ENCODE results near the gene AXIN2.

Gene AXIN2

DNA sequence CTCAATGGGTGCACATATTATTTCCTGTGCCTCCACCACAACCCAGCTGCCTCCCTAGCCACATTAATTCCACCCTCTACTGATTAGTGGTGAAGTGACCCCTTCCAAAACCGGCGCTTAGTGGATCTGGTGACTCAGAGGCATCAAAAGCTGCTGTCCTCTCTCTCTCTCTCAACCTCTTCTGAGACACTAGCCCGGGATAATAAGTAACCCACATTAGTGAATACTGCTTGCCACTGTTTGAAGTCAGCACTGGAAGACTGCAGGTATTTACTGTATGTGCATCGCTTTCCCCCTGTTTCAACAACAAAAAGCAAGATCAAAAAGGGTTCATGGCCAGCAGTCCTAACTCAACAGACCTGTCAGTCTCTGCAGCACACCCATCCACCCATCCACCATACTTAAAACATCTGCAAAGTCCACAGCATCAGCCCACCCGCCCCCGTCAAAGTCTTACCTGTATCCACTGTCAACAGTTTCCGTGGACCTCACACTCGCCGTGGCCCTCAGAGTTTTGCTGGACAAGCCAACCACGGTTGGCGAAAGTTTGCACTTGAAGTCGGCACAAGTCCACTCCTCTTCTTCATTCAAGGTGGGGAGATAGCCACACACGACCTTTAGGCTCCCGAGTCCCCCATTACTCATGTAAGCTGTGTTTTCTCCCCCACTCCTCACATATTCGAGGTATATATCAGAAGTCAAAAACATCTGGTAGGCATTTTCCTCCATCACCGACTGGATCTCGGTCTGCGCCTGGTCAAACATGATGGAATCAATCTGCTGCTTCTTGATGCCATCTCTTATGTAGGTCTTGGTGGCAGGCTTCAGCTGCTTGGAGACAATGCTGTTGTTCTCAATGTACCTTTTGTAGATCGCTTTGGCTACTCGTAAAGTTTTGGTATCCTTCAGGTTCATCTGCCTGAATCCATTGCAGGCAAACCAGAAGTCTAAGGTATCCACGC lies 3.8 kb downstream of the AXIN2 start:
- Histone ChIP-seq H3K4me3 (IDR thresholded peaks at IDR 0.05; ENCODE audit: insufficient read depth, low read depth, low read length) (no peak overlapping the region), H3K27ac (no peak overlapping the region), H2AFZ (ENCODE audit: low read depth) (no peak overlapping the region), H4K20me1 (ENCODE audit: insufficient read depth) (no peaks in the 10 kb centered on the region), H3K9ac (no peak overlapping the region), H3K4me1 (ENCODE audit: low read depth, poor library complexity, severe bottlenecking) (peaks cover 20% of the 10 kb centered on the region), H3K36me3 (ENCODE audit: insufficient read depth) (no peaks in the 10 kb centered on the region), H3K4me2 (peak overlapping the region; percentile 14; the same call in 1 of the 2 replicates), H3K79me2 (ENCODE audit: insufficient read depth, low read depth) (peaks cover 15% of the 10 kb centered on the region; the same call in 1 of the 2 replicates), H3K27me3 (ENCODE audit: insufficient read depth, low read depth) (no peaks in the 10 kb centered on the region)
- TF ChIP-seq, protein P1, sequence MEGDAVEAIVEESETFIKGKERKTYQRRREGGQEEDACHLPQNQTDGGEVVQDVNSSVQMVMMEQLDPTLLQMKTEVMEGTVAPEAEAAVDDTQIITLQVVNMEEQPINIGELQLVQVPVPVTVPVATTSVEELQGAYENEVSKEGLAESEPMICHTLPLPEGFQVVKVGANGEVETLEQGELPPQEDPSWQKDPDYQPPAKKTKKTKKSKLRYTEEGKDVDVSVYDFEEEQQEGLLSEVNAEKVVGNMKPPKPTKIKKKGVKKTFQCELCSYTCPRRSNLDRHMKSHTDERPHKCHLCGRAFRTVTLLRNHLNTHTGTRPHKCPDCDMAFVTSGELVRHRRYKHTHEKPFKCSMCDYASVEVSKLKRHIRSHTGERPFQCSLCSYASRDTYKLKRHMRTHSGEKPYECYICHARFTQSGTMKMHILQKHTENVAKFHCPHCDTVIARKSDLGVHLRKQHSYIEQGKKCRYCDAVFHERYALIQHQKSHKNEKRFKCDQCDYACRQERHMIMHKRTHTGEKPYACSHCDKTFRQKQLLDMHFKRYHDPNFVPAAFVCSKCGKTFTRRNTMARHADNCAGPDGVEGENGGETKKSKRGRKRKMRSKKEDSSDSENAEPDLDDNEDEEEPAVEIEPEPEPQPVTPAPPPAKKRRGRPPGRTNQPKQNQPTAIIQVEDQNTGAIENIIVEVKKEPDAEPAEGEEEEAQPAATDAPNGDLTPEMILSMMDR (conservative IDR thresholded peaks at IDR 0.05; ENCODE audit: low read depth, low read length): no peak

DNA sequence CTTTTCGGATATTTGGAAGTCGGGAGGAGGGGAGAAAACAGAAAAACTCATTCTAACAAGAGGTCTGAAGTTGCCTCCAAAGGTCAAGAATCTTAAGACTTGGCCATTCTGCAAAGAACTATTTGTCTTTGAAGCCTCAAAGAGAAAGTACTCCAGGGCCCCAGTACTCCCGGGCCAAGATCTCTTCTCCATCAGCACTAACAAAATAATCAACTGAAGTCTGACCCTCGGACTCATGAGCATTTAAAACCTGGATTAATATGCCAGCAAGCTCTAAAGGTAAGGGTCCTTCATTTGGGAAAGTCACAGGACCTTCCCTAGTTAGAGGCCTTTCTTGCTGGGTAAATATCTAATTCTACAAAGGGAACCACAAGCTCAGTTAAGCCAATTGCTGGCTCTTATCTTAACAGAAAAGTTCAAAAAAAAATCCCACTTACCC lies 4.5 kb downstream of the AXIN2 start:
- peak overlapping the region; percentile 14; the same call in 1 of the 2 replicates for H3K4me2 ChIP-seq
- no peak overlapping the region for H3K4me3 ChIP-seq (IDR thresholded peaks at IDR 0.05; ENCODE audit: insufficient read depth, low read depth, low read length)
- H2AFZ ChIP-seq (ENCODE audit: low read depth): no peak overlapping the region
- H3K79me2 ChIP-seq (ENCODE audit: insufficient read depth, low read depth): peaks cover 15% of the 10 kb centered on the region; the same call in 1 of the 2 replicates
- H3K36me3 ChIP-seq (ENCODE audit: insufficient read depth): no peaks in the 10 kb centered on the region
- peaks cover 18% of the 10 kb centered on the region for H3K4me1 ChIP-seq (ENCODE audit: low read depth, poor library complexity, severe bottlenecking)
- H3K9ac ChIP-seq: no peak overlapping the region
- H3K27me3 ChIP-seq (ENCODE audit: insufficient read depth, low read depth): no peaks in the 10 kb centered on the region
- no peak overlapping the region for H3K27ac ChIP-seq
- TF ChIP-seq, protein P1 (conservative IDR thresholded peaks at IDR 0.05; ENCODE audit: low read depth, low read length): no peak
- H4K20me1 ChIP-seq (ENCODE audit: insufficient read depth): no peaks in the 10 kb centered on the region

DNA sequence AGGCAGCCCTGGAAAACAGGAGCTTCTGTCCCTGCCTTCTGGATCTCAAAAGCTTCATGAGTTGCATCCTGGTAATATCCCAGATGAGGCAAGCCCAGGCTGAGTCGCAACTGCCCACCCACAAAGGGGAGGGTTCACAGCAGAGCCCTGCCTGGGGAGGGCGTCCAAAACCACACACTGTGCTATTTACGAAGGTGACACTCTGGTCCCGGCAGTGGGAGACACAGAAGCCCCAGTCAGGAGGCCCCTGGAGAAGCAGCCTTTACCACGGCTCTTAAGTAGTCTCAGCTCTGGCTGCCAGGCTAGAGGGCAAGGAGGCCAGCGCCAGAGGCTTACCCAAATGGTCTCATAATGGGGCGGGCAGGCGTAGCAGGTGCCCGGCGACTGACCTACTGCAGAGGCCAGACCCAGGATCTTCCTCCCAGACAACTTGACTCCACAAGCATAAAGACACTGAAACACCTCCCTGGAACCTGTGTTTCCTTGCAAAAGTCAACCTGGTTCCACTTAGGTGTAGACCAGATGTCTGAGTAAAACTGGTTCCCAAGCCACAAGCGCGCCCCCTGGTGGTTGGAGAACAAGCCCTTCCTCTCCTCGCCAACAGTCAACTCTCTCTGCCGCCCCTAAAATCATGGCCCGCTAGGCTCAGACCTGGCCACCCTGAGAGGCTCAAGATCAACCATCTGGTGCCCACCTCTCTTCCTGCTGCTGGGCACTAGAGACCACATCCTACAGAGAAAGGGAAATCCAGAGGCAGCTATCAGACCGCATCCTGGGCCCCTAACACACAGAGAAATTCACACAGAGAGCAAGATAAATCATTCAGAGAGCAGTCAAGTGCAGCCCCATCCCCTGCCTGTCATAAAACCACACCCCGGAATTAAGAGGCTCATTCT lies 5.2 kb downstream of the AXIN2 start:
- Histone ChIP-seq H4K20me1 (ENCODE audit: insufficient read depth) (no peaks in the 10 kb centered on the region), H3K79me2 (ENCODE audit: insufficient read depth, low read depth) (peaks cover 15% of the 10 kb centered on the region; the same call in 1 of the 2 replicates), H3K4me3 (IDR thresholded peaks at IDR 0.05; ENCODE audit: insufficient read depth, low read depth, low read length) (no peak overlapping the region), H3K27me3 (ENCODE audit: insufficient read depth, low read depth) (no peaks in the 10 kb centered on the region), H3K4me1 (ENCODE audit: low read depth, poor library complexity, severe bottlenecking) (peaks cover 15% of the 10 kb centered on the region), H3K4me2 (no peak overlapping the region), H3K9ac (no peak overlapping the region), H3K27ac (no peak overlapping the region), H3K36me3 (ENCODE audit: insufficient read depth) (no peaks in the 10 kb centered on the region), H2AFZ (ENCODE audit: low read depth) (no peak overlapping the region)
- TF ChIP-seq, protein P1 (conservative IDR thresholded peaks at IDR 0.05; ENCODE audit: low read depth, low read length): peak; percentile 92

DNA sequence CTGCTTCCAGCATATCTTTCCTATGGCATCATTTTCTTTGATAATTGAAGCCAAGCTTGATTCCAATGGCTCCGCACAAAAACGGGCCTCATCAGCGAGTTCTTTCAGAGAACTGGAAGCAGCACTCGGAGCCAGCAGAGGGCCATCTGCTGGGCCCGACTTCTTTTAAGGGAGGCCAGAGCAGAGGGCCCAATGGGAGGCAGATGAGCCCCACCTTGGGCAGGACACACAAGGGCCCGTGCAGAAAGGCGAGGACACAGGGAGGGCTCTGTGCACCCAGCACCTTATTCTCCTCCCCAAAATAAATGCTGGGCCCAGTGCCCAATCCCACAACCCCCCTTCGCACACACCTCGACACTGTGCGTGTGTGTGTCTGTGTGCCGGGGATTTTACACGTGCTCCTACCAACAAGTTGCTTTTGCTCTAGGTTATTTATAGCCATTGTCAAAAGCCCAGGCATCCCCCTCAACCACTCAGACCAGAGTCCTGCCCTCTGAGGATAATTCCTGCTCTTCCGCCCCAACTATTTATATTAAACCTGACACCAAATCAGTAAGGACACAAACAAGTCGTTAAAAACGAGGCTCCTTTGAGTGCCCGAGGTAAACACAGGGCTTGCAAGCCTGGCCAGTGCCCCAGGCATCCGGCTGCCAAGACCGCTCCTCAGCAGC lies 6.8 kb downstream of the AXIN2 start:
- peaks cover 15% of the 10 kb centered on the region for H3K4me1 ChIP-seq (ENCODE audit: low read depth, poor library complexity, severe bottlenecking)
- H2AFZ ChIP-seq (ENCODE audit: low read depth): no peak overlapping the region
- no peaks in the 10 kb centered on the region for H3K27me3 ChIP-seq (ENCODE audit: insufficient read depth, low read depth)
- H3K9ac ChIP-seq: no peak overlapping the region
- peaks cover 12% of the 10 kb centered on the region; the same call in 1 of the 2 replicates for H3K79me2 ChIP-seq (ENCODE audit: insufficient read depth, low read depth)
- no peak overlapping the region for H3K4me2 ChIP-seq
- no peak overlapping the region for H3K27ac ChIP-seq
- no peaks in the 10 kb centered on the region for H3K36me3 ChIP-seq (ENCODE audit: insufficient read depth)
- H3K4me3 ChIP-seq (IDR thresholded peaks at IDR 0.05; ENCODE audit: insufficient read depth, low read depth, low read length): no peak overlapping the region
- TF ChIP-seq, protein P1 (conservative IDR thresholded peaks at IDR 0.05; ENCODE audit: low read depth, low read length): no peak
- H4K20me1 ChIP-seq (ENCODE audit: insufficient read depth): no peaks in the 10 kb centered on the region
